Uterus (tissue), 2 donors: ENCODE data around the gene CEACAM18.

Experiments
- POLR2A ChIP-seq, 2 donors: fragments of 450-650 bp; IDR thresholded peaks; one replicate each; pipeline ENCODE4 v1.6.1; 2016; ENCODE audit warnings: antibody characterized with exemption in 2 of 2, mild to moderate bottlenecking in 1 of 2, moderate library complexity in 1 of 2
- TF ChIP-seq, protein P1 (sequence below), 4 experiments: fragments of 200-600 bp in 2 of 4; fragments of 450-650 bp in 2 of 4; sonication (generic) in 2 of 4; IDR thresholded peaks; one replicate each; pipeline ENCODE4 v1.5.1; 2016 to 2019; ENCODE audit warnings: antibody characterized with exemption in 4 of 4, mild to moderate bottlenecking in 2 of 4, moderate library complexity in 1 of 4

DNA sequence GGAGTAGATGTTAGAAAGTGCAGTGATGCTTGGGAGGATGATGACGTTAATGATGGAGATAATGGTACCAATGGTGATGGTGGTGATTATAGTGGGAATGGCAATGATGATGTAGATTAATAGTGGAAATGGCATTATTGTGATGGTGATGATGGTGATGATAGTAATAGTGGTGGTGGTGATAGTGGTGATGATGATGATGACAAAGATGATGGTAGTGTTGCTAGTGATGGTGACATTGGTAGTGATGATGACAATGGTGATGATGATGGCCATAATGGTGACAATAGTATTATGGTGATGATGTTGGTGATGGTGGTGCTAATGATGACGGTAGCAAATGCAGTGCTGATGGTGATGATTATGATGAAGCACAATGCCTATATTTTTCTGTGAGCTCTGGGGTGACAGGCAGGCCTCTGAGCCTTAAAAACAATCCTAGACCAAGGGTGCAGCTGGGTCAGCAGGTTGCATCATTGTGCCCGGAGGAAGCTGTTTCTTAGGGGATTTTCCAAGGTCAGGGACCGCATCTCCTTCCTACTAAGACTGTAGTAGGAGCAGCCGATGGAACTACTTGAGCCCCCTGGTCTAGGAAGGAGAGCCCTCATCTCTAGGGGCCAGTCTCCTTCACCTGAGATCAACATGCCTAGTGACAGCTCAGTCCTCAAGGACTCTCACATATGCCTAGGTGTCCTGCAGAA lies 7.8 kb downstream of the CEACAM18 start:
- TF ChIP-seq, protein P1, sequence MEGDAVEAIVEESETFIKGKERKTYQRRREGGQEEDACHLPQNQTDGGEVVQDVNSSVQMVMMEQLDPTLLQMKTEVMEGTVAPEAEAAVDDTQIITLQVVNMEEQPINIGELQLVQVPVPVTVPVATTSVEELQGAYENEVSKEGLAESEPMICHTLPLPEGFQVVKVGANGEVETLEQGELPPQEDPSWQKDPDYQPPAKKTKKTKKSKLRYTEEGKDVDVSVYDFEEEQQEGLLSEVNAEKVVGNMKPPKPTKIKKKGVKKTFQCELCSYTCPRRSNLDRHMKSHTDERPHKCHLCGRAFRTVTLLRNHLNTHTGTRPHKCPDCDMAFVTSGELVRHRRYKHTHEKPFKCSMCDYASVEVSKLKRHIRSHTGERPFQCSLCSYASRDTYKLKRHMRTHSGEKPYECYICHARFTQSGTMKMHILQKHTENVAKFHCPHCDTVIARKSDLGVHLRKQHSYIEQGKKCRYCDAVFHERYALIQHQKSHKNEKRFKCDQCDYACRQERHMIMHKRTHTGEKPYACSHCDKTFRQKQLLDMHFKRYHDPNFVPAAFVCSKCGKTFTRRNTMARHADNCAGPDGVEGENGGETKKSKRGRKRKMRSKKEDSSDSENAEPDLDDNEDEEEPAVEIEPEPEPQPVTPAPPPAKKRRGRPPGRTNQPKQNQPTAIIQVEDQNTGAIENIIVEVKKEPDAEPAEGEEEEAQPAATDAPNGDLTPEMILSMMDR (IDR thresholded peaks at IDR 0.05), result no peak
- TF ChIP-seq POLR2A (IDR thresholded peaks at IDR 0.05), result no peak
